ENCODE results near the gene VGLL4. TPM values are rescaled to one million over a fixed set of nuclear protein-coding genes. Genes with fewer than 3 reads are reported as not detected.

VGLL4 gene
- total and polyA plus RNA-seq, 2 of the 4 experiments (the other 2 are of a cell fraction): 26.2 to 35.4 TPM

DNA sequence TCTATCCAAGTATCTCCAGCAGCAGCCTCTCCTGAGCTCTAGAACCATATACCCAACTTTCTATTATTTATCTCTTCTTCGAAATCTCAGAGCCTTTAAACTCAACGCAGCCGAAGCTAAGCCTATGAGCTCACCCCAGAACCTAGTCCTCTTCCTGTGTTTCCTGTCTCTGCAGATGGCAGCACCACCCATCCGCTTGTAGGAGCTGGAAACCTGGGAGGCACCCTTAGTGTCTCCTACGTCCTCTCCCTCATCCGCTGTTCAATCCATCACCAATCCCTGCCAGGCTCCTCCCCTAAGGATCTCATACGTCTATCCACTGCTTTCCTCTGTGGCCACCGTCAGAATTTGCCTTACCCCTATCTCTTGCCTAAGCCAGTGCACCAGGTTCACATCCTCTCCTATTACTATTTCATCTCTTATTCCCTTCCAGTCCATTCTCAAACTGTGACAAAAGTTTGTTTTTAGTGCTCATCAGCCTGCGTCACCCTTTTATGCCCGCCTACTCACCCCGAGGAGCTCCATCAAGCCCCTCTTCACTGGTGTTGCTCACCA lies 9.6 kb downstream of the VGLL4 start:
- Histone ChIP-seq H3K4me1 (ENCODE audit: control insufficient read depth, insufficient read depth, low read length) (peaks cover 41% of the 10 kb centered on the region), H2BK20ac (ENCODE audit: low read depth, low read length) (no peak overlapping the region), H2BK5ac (ENCODE audit: low read depth, low read length, poor library complexity, severe bottlenecking) (no peak overlapping the region), H3K23ac (ENCODE audit: low read depth, low read length) (no peak overlapping the region), H2BK120ac (ENCODE audit: low read depth, low read length) (no peak overlapping the region), H3K36me3 (ENCODE audit: control insufficient read depth, insufficient read depth, low read length) (peaks cover 2% of the 10 kb centered on the region; the same call in 1 of the 2 replicates), H4K91ac (ENCODE audit: insufficient read depth, low read depth, low read length) (no peak overlapping the region), H4K8ac (ENCODE audit: low read depth in 2 of 2, low read length in 2 of 2) (no peak overlapping the region), H3K56ac (ENCODE audit: extremely low read depth, insufficient read depth, low read length) (no peak overlapping the region), H3K18ac (ENCODE audit: low read depth, low read length) (no peak overlapping the region), H2AFZ (replicated peaks; ENCODE audit: low read length, poor library complexity) (no peak overlapping the region), H4K5ac (ENCODE audit: low read depth, low read length) (no peak overlapping the region), H3K9me1 (ENCODE audit: insufficient read depth, low read length) (peaks cover 18% of the 10 kb centered on the region), H3K79me1 (ENCODE audit: low read depth in 1 of 2, low read length in 2 of 2) (peaks cover 2 to 64% of the 10 kb centered on the region in 2 experiments; a peak in 3 of 4 replicates), H3K9me3 (ENCODE audit: control insufficient read depth, insufficient read depth, low read length) (no peaks in the 10 kb centered on the region), H3K4me2 (ENCODE audit: low read depth, low read length) (no peak overlapping the region), H2AK9ac (replicated peaks; ENCODE audit: low read depth, low read length, poor library complexity) (no peak overlapping the region), H3K4ac (ENCODE audit: low read depth, low read length) (no peak overlapping the region), H4K20me1 (ENCODE audit: insufficient read depth, low read length) (peaks cover 86% of the 10 kb centered on the region), H2AK5ac (ENCODE audit: low read depth, low read length) (no peak overlapping the region), H3K27me3 (ENCODE audit: control insufficient read depth, insufficient read depth, low read length) (no peaks in the 10 kb centered on the region), H3K27ac (ENCODE audit: insufficient read depth, low read length) (no peak overlapping the region), H3K14ac (replicated peaks; ENCODE audit: low read depth, low read length) (no peak overlapping the region), H2BK15ac (ENCODE audit: low read depth, low read length) (no peak overlapping the region), H3K4me3 (ENCODE audit: insufficient read depth, low read depth, low read length) (no peak overlapping the region), H3K9ac (ENCODE audit: low read depth, low read length) (no peak overlapping the region)
- no TSS peak for BruUV-seq (replicated peaks)
- POLR2A ChIA-PET (ENCODE audit: unreplicated experiment): no interaction called here
- 87% methylated on average over 8 of the region's 11 CpGs; no CpG with 5 or more reads in 1 of the 2 experiments for WGBS, 2 experiments (ENCODE audit: extremely low coverage in 2 of 2, insufficient read length in 1 of 2)
- DNase-seq: no peak
- TF ChIP-seq RCOR1 (IDR thresholded peaks at IDR 0.05; ENCODE audit: insufficient replicate concordance, low read length): no peak
- no peak for TF ChIP-seq CHD1 (IDR thresholded peaks at IDR 0.05; ENCODE audit: low read depth, low read length)
- no peak for TF ChIP-seq MXI1 (IDR thresholded peaks at IDR 0.05; ENCODE audit: borderline replicate concordance, low read depth, low read length)
- no peak for TF ChIP-seq MAFK (IDR thresholded peaks at IDR 0.05; ENCODE audit: low read depth, low read length)
- TF ChIP-seq SMC3 (IDR thresholded peaks at IDR 0.05; ENCODE audit: low read depth, low read length): no peak
- no peak for TF ChIP-seq RFX5 (IDR thresholded peaks at IDR 0.05; ENCODE audit: low read depth, low read length)
- TF ChIP-seq, protein P1, sequence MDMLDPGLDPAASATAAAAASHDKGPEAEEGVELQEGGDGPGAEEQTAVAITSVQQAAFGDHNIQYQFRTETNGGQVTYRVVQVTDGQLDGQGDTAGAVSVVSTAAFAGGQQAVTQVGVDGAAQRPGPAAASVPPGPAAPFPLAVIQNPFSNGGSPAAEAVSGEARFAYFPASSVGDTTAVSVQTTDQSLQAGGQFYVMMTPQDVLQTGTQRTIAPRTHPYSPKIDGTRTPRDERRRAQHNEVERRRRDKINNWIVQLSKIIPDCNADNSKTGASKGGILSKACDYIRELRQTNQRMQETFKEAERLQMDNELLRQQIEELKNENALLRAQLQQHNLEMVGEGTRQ (IDR thresholded peaks at IDR 0.05; ENCODE audit: low read depth, low read length): no peak
- TF ChIP-seq NFE2L2 (IDR thresholded peaks at IDR 0.05; ENCODE audit: low read depth, low read length): no peak
- no peak for TF ChIP-seq BHLHE40 (IDR thresholded peaks at IDR 0.05; ENCODE audit: low read depth, low read length)
- TF ChIP-seq CEBPB (IDR thresholded peaks at IDR 0.05; ENCODE audit: low read depth, low read length): no peak
- no peak for TF ChIP-seq POLR2A (IDR thresholded peaks at IDR 0.05; ENCODE audit: low read depth, low read length)
- no peak for TF ChIP-seq ELK1 (IDR thresholded peaks at IDR 0.05; ENCODE audit: borderline replicate concordance, low read depth, low read length)
- TF ChIP-seq, protein P2, sequence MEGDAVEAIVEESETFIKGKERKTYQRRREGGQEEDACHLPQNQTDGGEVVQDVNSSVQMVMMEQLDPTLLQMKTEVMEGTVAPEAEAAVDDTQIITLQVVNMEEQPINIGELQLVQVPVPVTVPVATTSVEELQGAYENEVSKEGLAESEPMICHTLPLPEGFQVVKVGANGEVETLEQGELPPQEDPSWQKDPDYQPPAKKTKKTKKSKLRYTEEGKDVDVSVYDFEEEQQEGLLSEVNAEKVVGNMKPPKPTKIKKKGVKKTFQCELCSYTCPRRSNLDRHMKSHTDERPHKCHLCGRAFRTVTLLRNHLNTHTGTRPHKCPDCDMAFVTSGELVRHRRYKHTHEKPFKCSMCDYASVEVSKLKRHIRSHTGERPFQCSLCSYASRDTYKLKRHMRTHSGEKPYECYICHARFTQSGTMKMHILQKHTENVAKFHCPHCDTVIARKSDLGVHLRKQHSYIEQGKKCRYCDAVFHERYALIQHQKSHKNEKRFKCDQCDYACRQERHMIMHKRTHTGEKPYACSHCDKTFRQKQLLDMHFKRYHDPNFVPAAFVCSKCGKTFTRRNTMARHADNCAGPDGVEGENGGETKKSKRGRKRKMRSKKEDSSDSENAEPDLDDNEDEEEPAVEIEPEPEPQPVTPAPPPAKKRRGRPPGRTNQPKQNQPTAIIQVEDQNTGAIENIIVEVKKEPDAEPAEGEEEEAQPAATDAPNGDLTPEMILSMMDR (conservative IDR thresholded peaks at IDR 0.05; ENCODE audit: low read depth, low read length): no peak
- TF ChIP-seq MAZ (IDR thresholded peaks at IDR 0.05; ENCODE audit: borderline replicate concordance, low read depth, low read length): no peak
- TF ChIP-seq FOS (IDR thresholded peaks at IDR 0.05; ENCODE audit: low read depth, low read length): no peak
- no peak for TF ChIP-seq RAD21 (IDR thresholded peaks at IDR 0.05; ENCODE audit: low read length)
- in situ Hi-C loops (cut with MboI; ENCODE audit: low sequenced_read_pairs) (no loop called here), intact Hi-C loops (cut with micrococcal nuclease) (loop anchor here (2.0 kb wide), 1 partner anchor 73 kb away; no protein-coding TSS in a partner anchor), dilution Hi-C loops (cut with HindIII; ENCODE audit: low sequenced_read_pairs, unreplicated experiment) (no loop called here)
- CTCF ChIA-PET: no interaction called here
- no peak for ATAC-seq (ENCODE audit: low read depth)

Measured in IMR-90 (cell line).